ENCODE measurements around the gene CEP162. TPM values are rescaled to one million over a fixed set of nuclear protein-coding genes. Genes with fewer than 3 reads are reported as not detected.
A peak's percentile ranks its signal among the peaks of the same experiment; 100 is the strongest.
"Not testable (repeated sequence)": the region's sequence is repeated elsewhere in the genome, so short reads cannot be mapped to it uniquely, and the experiment has no call there.

CEP162 gene
- total RNA-seq, 1 donor = 6.0 TPM

- no peak for DNase-seq (ENCODE audit: low read depth)
- peak overlapping the region; percentile 75 for H3K4me3 ChIP-seq (ENCODE audit: low read depth, low read length)
- TF ChIP-seq CTCF (IDR thresholded peaks at IDR 0.05; ENCODE audit: insufficient read depth, low read depth, low read length) = no peak
Measured at GRCh38 chr6:84228198-84228543, 728 bp upstream of the CEP162 start.

GRCh38 chr6:84227044-84227433 lies 404 bp downstream of the CEP162 start:
- TF ChIP-seq CTCF (IDR thresholded peaks at IDR 0.05; ENCODE audit: insufficient read depth, low read depth, low read length) = no peak
- H3K4me3 ChIP-seq (ENCODE audit: low read depth, low read length) = peak overlapping the region; percentile 75
- no peak for DNase-seq (ENCODE audit: low read depth)

GRCh38 chr6:84224251-84224650 lies 3.2 kb downstream of the CEP162 start:
- TF ChIP-seq CTCF (IDR thresholded peaks at IDR 0.05; ENCODE audit: insufficient read depth, low read depth, low read length) = no peak
- peak; percentile 11 for DNase-seq (ENCODE audit: low read depth)
- no peak overlapping the region for H3K4me3 ChIP-seq (ENCODE audit: low read depth, low read length)

GRCh38 chr6:84223608-84224007 lies 3.8 kb downstream of the CEP162 start:
- not testable (repeated sequence) for DNase-seq (ENCODE audit: low read depth)

GRCh38 chr6:84222426-84222825 lies 5.0 kb downstream of the CEP162 start:
- no peak for TF ChIP-seq CTCF (IDR thresholded peaks at IDR 0.05; ENCODE audit: insufficient read depth, low read depth, low read length)

More at GRCh38 chr6:84223608-84224007, 3.8 kb downstream of the CEP162 start:
- not testable (repeated sequence) for H3K4me3 ChIP-seq (ENCODE audit: low read depth, low read length)

GRCh38 chr6:84220809-84221409 lies 6.5 kb downstream of the CEP162 start:
- peak; percentile 49 for DNase-seq (ENCODE audit: low read depth)
- peak; percentile 49 for TF ChIP-seq CTCF (IDR thresholded peaks at IDR 0.05; ENCODE audit: insufficient read depth, low read depth, low read length)

More at GRCh38 chr6:84222426-84222825, 5.0 kb downstream of the CEP162 start:
- no peak for DNase-seq (ENCODE audit: low read depth)
- H3K4me3 ChIP-seq (ENCODE audit: low read depth, low read length) = no peak overlapping the region

GRCh38 chr6:84218091-84218490 lies 9.4 kb downstream of the CEP162 start:
- no peak for DNase-seq (ENCODE audit: low read depth)
- no peak for TF ChIP-seq CTCF (IDR thresholded peaks at IDR 0.05; ENCODE audit: insufficient read depth, low read depth, low read length)
- no peak overlapping the region for H3K4me3 ChIP-seq (ENCODE audit: low read depth, low read length)

More at GRCh38 chr6:84220809-84221409, 6.5 kb downstream of the CEP162 start:
- H3K4me3 ChIP-seq (ENCODE audit: low read depth, low read length) = no peak overlapping the region
